GM21367 (cell line): ENCODE data around the gene HOXA9.

Source experiments
- ATAC-seq: cut with Tn5 transposase; IDR thresholded peaks from one replicate; pipeline ENCODE4 v1.9.1; 2021; ENCODE audit not compliant: unreplicated experiment

Gene HOXA9

DNA sequence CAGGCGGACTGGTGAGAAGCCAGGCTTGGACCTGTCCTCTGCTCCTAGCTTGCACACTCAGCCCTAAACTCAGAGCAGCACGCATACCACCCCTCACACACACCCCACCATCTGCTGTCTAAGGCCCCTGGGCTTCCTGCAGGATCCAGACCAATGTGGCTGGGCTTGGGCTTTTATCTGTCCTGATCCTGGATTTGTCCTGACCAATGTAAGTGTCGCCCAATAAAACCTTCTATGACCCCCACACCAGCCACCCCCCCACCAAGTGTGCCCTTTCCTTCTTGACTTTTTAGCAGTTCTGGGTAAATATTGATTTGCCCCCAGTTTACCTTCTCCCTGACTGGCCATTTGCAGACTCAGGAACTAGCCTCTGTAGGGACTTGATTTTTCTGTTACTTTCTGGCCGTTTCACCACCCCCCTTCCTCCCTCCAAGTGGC lies 36.3 kb upstream of the HOXA9 start:
- ATAC-seq = no peak

DNA sequence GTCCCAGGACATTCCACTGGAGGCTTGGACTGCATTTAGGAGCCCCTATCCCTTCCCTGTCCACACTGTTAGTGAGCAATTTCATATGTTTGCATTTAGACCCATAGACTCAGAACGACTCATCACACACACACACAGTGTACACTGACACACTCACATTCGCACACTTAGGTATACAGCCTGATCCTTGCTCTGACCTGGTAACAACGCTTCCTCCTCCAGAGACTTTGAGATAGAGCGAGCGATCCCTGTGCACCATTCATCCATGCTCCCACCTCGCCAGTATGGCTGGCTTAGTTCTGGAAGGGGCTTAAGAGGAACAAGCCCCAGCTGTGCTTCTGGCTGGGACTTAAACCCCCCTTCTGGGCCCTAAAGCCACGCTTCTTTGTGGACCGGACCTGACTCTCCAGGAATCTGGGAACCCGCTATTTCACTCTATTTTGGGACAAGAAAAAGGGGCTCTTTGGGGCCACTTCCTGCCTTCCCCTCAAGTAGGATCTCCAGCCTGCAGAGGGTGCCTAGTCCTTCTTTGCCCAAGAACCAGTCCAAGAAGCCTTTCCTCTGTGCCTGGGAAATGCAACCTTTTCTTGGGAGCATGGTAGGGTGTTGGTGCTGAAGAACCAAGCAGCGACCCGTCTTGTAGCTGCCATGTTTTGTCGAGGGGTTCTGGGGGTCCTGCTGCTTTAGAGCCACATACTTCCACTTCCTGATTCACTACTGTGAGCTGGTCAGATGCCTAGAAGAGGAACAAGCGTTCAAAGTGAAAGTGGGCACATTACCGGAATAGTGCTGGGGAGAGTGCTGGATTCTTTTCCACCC lies 35.6 kb upstream of the HOXA9 start:
- ATAC-seq = no peak

DNA sequence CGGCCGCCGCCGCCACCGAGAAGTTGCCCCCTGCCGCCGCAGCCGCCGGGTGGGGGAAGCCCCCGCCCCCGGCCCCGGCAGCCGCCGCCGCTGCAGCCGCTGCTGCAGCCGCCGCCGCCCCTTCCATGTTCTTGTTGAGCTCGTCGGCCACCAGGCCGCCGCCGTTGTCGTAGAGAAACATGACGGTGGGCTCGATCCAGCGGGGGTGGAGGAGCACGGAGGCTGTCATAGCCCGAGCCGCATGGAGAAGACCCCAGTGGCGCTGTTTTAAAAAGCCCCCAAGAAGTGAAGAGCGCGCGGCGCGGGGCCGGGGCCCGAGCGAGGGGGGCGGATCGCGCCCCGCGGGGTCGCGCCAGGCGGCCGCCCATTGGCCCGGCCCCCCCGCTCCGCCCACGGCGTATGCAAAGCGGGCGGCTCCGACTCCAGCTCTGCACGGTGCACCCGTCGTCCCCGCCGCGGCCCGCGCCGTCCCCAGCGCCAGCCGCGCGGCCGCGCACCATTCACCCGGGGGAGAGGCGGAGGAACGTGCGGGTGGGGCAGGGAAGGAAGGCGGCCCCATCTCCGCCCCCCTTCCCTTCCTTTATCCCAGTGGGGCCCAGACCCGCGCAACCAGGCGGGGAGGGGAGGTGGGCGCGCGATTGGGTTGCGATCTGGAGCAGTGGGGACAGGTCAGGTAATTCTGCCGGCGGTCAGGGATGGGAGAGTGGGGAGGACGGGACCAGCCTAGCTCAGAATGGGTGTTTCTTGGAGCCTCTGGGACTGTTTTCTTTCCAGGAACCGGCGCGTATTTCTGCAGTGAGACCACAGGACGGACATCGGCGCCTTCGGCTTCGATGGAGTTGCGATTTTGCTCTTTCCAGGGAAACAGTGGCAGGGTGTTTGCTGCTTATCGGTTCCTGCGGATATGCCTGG lies 34.8 kb upstream of the HOXA9 start, which contains the start of gene HOXA13:
Gene HOXA13, minus strand, starts transcription at position 243 of the 912 bp plus-strand sequence. Its CDS starts 14 bp downstream, at position 229.
- no peak for ATAC-seq

DNA sequence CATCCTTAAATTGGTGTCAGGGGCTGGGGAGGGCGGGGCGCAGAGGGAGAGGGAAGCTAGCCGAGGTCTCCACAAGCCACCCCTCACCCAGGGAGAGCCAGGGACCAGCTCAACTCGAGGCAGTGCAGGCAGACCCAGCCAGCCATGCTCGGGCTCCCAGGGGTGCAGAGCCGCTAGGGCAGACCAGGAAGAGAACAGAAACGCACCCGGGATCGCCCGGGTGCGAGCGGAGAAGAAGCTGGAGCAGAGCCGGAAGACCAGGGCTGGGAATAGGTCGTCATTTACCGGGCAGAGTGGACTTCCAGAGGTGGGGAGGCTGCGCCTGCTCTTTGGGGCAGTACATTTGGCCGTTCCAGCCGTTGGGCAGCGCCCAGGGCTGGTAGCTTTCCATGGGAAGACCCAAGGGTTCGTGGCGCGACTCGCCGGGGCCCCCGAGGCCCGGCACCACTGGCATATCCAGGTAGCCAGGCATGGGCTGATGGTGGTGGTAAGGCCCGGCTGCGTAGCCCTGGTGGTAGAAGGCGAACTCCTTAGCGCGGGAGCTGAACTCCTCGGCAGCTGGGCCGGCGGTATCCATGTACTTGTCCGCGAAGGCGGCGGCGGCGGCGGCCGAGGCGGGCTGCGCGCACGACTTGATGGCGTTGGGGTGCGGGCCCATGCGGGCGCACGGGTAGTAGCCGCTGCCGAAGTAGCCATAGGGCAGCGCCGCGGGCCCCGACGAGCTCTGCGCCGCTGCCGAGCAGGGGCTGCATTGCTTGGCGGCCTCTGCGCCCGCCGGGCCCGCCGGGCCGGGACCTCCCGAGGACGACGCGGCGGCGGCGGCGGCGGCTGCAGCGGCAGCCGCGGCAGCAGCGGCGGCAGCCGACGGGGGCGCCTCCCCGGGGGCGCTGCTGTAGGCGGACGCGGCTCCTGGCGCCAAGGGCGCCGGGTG lies 33.8 kb upstream of the HOXA9 start:
- ATAC-seq = no peak

DNA sequence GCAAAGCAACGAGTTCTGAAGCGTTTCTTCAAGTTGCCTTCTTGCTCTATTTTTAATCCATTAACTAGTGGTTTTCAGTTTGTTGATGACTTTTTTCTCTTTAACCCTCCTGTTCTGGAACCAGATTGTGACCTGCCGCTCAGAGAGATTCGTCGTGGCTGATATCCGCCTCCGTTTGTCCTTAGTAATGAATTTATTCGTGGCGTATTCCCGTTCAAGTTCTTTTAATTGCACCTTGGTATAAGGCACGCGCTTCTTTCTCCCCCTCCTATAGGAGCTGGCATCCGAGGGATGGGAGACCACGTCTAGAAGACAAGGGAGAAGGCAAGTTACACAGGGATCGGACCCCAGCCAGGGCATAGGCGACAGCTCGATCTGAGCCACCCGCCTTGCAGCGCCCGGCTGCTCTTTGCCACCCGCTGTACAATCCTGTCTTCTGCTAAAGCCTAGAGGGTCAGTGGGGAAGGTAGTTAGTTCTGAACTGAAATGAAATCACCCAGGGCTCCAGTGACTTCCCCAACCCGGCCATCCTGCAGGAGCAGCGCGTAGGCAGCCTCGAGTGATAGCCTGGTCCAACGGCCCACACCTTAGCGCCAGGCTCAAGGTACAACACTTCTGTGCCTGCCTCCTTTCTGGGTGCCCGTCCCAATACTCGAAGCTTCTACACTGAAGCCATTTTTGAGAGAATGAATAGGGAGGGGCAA lies 33.0 kb upstream of the HOXA9 start:
- no peak for ATAC-seq

DNA sequence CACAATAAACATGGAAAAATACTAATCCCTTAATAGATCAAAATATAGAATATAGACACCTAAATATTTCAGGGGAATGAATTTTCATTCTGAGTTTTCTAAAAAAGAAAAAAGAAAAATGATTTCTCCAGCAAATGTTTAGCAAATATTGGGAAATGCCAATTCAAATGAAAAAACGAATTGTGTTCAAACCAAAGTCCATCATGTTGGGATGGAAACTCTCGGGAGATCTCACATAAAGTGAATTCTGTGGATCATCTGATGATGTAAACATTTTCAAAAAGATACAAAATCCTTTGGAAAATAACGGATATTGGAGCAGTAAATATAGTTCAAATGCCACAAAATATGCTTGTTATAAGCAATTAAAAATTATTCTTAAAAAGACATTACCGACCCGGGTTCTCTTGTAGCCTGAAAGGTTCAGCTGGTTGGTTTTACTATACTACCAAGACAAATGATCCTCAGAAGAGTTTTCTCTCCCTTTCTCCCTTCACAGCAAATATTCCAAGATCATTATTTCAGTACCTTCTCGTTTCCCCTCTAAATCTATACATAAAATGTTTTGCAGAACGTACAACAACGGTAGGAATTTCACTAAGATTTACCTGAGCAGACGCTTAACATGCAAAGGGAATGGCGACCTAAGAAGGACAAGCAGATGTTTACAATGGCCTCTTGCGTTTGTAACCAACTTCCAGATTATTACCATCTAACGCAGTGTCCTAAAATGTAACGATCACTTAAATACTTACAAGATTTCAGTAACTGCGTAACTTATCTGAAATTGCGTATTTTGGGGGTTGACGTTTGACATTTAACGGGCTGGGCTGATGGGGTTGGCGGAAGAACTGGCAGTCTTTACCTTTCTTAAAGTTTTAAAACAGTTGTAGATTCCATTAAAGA lies 32.1 kb upstream of the HOXA9 start:
- ATAC-seq = no peak

DNA sequence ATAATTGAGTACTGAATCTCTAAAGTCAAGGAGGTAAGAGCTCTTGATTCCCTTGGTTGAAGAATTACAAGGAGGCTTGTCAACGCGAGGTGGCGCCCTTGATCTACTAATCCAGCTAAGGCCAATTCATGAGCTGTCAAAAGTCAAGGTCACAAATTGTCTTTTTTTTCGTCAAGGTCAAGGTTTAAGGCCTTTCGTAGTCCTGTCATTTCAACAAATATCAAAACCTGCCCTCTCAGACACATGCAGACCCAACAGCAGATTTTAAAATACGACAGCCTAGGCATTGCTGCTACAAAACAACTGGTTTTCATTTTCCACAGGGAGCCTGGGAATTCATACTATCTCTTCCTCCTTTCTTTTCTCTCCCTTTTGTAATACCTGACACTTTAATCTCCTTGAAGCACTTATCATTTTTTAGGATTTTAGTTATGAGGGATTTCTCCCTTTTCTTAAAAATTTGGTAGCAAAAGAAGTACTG lies 31.0 kb upstream of the HOXA9 start:
- ATAC-seq = no peak

DNA sequence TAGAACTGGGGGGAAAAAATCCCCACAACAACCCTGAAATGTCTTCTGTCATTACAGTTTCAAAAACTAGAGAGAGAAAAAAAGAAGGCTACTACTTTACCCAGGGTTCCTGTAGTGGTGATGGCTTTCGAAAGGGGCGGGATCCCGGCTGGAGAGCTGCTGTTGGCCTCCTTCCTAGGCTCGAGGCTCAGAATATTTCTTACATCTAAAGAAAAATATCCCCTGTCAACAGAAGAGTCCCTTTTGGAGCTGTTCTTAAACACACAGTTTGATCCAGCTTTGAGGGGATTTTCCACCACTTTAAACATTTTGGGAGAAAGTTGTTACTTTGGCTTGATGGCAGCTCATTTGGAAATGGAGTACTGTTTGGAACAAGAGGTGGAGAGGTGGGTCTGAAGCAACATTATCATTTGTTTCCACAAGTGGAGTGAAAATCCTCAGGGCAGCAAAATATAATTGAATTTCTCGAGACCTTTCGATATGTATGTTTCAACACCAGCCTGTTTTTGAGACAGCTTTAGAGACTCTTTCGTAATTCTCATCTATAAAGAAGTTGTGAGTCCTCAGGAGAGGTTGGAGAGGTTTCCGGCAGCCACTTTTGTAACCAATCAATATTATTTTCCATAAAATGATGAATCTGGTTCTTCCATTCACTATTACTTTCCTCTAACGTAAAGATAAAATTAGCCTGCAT lies 29.5 kb upstream of the HOXA9 start:
- ATAC-seq = no peak

DNA sequence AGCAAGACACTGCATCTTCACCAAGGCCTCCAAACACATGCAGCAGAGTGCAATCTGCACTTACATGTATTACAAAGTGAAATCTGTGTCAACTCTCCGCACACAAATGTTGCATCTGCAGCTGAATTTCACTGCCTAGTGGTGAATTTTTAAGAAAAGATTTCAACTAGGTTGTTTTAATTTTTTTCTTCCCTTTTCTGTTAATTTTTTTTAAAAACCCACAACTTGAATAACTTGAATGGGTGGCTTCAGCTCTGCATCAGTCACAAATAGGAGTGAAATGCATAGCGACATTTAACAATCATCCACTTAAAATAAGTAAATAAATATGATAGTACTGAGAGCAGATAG lies 28.6 kb upstream of the HOXA9 start:
- ATAC-seq = no peak

DNA sequence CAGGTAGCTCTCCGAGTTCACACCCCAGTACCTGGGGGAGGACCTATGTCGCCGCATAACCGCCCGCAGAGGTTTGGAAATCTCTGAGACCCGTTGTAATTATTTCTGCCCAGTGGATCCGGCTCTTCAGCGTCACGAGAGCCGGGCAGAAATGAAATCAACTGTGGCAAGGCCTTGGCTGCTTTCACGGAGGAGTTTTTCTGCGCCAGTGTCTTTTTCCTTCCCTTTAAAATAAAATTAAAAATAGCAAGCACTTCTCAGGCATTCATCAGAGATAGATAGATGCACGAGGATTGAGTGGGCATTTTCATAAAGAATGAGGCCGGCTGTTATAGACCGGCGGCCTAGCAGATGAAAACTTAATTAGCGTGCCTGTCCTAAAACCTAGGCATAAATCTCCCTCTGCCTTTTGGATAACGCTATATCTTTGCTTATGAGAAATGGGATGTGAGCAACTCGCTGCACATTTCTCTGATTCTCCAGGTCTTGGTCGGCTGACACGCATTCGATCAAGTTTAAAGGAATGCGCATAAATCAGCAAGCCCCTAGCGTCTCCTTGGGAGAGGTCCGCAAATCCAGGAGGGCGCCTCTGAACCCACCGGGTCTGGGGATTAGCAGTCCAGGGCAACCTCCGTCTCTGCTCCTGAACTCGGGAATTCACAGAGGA lies 28.1 kb upstream of the HOXA9 start:
- no peak for ATAC-seq

DNA sequence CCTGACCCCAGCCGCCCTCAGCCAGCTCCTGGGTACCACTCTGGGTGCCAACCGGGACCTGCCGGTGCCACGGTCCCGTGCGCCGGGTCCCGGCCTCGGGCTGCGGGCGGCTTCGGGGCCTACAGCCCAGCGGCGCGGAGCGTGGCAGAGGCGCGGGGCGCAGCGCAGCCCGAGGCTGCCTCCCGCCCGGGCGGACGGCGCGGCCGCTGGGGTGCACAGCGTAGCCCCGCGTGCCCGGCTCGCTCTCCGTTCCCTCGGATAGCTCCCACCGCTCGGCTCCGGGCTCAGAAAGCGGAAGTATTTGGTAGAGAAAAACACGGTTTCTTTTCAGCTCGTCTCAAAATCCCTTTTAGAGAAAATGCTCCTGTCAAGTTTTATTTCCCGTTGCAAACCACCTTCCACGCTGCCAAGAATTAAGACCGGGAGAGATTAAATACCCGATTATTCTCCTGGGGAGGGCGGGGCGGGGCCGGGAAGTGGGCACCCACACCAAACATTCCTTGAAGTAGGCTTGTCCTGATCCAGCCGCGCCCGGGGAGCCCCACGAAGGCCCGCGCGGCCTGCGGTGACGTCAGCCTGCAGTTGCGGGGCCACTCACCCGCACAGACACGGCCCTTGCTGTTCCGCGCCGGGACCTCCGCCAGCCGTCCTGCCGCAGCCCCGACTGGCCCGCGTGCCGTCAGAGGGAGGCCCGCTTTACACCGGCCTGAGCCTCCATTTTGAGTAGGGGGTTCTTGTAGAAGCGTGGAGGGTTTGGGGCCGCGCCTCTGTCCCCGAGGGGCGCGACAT lies 27.4 kb upstream of the HOXA9 start:
- ATAC-seq = no peak

DNA sequence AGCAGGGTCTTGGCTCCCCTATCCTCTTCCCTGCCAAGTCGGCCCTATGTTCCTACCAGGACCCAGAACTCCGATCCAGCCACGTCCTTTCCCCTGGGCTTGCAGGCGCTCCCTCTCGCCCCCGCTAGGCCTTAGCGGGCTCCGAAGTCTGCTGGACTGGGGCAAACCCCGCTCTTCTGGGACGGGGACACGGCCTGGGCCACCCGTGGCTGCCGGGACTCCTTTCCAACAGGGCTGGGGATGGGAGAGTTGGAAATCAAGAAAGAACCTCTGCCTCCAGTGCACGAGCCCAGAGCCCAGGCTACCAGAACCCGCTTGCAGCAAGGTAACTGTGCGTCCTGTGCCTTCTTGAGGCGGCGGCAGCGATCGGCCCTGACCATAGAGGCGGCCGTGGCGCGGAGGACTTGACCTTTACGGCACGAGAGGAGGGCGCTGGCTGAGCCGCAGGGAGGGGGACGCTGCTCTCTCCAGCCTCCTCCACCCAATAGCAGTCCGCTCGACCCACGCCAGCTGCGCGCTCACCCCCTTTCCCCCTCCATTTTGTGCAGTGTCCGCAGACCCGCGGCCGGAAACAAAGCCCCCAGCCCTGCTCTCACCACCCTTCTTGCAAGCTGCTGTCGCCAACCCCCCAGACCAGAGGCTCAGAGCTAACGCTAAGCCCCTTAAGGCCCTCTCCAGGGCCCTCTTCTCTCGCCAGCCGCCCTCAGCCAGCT lies 26.7 kb upstream of the HOXA9 start:
- no peak for ATAC-seq

DNA sequence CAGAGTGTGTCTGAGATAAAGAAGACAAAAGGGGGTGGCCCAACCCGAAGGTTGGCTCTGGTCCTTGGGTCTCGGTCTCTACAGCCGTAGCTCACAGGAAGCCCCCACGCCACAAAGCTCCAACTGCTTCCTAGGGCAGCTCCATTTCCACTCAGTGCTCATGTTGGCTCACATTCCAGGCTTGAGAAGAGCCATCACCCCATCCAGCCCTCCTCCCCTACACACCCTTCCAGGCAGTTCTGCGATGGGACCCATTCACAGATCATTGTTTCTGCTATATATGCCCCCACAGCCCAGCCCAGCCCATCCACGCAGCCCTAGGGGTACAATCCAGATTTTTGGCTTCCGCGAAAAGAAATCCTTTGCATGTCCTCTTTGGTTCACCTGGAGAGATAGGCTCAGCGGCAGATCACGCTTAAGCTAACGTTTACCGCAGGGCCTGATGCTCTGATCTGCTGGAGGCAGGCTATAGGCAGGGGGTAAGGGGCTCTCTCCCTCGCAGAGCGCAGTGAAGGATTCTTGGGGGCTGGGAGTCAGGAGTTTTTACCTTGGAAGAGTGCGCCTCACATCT lies 25.9 kb upstream of the HOXA9 start:
- ATAC-seq = no peak

DNA sequence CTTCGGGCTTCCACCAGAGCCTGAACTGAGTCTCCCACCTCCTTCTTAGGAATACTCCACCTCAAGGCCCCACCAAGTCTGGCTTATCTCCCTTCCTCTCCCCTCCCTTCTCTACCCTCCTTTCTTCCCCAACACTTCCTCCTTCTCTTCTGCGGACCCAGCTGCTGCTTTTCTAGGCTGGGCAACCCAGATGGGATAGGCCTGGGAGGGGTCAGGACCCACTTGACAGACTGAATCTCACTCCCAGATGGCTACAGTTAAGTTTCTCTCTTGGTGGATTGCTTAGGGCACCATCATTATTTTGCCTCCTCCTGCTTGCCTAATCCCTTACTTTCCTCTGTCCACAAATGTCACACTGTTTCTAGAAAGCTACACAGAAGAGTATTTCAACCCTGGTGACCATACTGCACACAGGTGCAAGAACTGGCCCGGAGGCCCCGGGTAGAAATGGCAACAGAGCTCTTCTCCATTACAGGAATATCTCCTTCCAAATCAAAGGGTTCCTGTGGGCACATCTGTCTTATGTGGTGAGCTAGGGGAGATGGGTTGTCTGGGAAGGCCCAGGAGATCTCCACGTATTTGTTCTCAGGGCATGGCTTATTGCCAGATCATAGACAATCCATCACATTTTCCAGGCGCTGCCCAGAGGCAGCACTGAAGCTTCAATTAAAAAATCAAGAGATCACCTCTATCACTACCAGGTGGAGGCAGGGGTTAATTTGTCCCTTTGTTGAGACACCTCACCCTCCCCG lies 24.8 kb upstream of the HOXA9 start:
- ATAC-seq = no peak

DNA sequence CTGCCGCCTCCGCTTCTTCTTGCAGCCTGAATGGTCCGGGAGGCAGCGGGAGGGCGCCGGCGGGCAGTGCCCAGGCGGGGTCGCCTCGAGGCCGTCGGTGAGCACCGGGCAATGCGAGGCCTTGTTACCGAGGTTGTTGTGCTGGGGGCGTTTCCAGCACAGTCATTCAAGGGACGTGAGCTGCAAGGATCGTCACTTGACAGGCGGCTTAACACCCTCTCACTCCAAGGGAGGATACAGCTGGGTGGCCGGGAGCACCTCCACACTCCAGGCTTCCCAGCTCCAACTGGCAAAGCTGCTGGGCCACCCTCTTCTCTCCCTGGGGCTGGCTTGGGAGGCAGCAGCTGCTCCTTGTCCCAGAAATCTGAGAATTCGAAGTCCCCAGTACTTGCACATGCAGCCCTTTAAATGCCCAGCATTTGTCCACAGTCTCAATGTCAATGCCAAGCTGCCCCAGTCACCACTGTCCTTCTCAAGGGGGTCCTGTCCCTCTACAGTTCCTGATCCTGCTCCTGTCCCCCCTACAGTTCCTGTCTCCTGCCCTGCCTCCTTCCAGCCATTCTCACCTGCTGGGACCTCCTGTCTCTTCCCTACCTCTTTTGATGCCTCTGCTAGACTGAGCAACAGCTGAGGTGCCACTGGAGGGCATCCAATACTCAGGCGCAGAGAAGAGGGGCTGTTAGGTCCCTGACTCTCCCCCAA lies 24.1 kb upstream of the HOXA9 start:
- ATAC-seq = no peak
